ENCODE measurements around the gene PYGB.

Gene PYGB

GRCh38 chr20:25300496-25301170 is 52.7 kb downstream of the PYGB start:
- no peak for TF ChIP-seq CTCF (IDR thresholded peaks at IDR 0.05; ENCODE audit: borderline replicate concordance, insufficient read depth, low read depth, low read length)
- no peak overlapping the region for H3K4me3 ChIP-seq (ENCODE audit: low read depth, low read length)

GRCh38 chr20:25301357-25301920 is 53.6 kb downstream of the PYGB start:
- no peak overlapping the region for H3K4me3 ChIP-seq (ENCODE audit: low read depth, low read length)

GRCh38 chr20:25302596-25302995 is 54.7 kb downstream of the PYGB start:
- no peak for TF ChIP-seq CTCF (IDR thresholded peaks at IDR 0.05; ENCODE audit: borderline replicate concordance, insufficient read depth, low read depth, low read length)
- no peak overlapping the region for H3K4me3 ChIP-seq (ENCODE audit: low read depth, low read length)

More at GRCh38 chr20:25301357-25301920, 53.6 kb downstream of the PYGB start:
- TF ChIP-seq CTCF (IDR thresholded peaks at IDR 0.05; ENCODE audit: borderline replicate concordance, insufficient read depth, low read depth, low read length), result no peak

GRCh38 chr20:25303292-25304024 is 55.6 kb downstream of the PYGB start:
- H3K4me3 ChIP-seq (ENCODE audit: low read depth, low read length), result no peak overlapping the region
- TF ChIP-seq CTCF (IDR thresholded peaks at IDR 0.05; ENCODE audit: borderline replicate concordance, insufficient read depth, low read depth, low read length), result no peak

- no peak for TF ChIP-seq CTCF (IDR thresholded peaks at IDR 0.05; ENCODE audit: borderline replicate concordance, insufficient read depth, low read depth, low read length)
- no peak overlapping the region for H3K4me3 ChIP-seq (ENCODE audit: low read depth, low read length)
Observed at GRCh38 chr20:25304025-25304549, 56.2 kb downstream of the PYGB start.

GRCh38 chr20:25306991-25307903 is 59.4 kb downstream of the PYGB start:
- TF ChIP-seq CTCF (IDR thresholded peaks at IDR 0.05; ENCODE audit: borderline replicate concordance, insufficient read depth, low read depth, low read length), result no peak
- no peak overlapping the region for H3K4me3 ChIP-seq (ENCODE audit: low read depth, low read length)

All from GM12875 (cell line).